GM21423 (cell line): ENCODE measurements around the gene RPL41.
"Not testable (repeated sequence)": the region's sequence is repeated elsewhere in the genome, so short reads cannot be mapped to it uniquely, and the experiment has no call there.

Experiments
- ATAC-seq: cut with Tn5 transposase; IDR thresholded peaks from one replicate; pipeline ENCODE4 v1.9.1; 2021; ENCODE audit warnings: mild to moderate bottlenecking, moderate library complexity; ENCODE audit not compliant: unreplicated experiment

RPL41 gene

DNA sequence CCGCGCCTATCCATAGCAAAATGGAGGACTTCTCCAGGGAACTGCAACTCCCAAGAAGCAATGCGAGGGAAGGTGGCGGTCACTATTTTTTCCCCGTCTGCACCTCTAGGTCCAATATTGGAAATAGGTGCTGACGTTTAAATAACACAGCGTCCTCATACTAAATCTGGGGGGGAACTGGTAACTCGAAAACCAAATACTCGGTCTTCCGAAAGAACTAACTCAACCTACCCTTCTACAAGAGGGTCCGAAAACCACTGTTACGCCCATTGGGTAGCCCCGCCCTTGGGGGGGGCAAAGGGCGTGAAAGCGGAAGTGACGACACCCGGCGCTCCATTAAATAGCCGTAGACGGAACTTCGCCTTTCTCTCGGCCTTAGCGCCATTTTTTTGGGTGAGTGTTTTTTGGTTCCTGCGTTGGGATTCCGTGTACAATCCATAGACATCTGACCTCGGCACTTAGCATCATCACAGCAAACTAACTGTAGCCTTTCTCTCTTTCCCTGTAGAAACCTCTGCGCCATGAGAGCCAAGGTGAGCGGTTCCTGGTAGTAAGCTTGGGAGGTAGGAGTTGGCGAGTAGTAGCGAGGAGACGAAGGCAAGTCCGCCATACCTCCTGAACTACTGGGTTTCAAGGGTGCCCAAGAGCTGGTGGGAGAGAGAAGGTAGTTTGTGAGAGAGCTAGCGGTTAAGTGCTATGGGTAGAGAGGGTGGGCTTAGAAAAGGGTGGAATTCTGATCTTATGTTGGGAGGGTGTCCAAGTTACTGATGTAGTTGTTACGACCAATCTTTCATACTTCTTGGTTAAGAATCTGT lies at the start of gene RPL41:
Gene RPL41, plus strand, starts transcription at position 367 of the 815 bp plus-strand sequence.
- ATAC-seq = peak; percentile 36

GRCh38 chr12:56071648-56072047 lies 44.8 kb upstream of the RPL41 start:
- ATAC-seq = no peak

DNA sequence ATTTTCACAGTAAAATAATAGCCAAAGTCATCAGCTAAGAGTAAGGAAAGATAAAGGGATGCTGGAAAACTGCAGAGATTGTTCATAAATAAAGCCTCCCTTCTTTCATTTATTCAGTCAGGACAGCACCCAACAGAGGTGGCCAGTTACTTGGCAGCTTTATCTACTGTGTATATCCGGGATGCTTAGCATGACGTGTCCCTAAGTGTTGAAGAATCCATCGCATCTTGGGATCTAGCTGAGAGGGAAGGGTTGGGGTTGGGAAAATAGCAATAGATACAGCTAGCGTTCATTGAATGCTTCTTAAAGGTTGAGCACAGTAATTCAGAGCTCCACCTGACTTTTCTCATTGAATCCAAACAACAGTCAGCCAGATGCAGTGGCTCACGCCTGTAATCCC lies 42.0 kb upstream of the RPL41 start:
- ATAC-seq = no peak

- not testable (repeated sequence) for ATAC-seq
Measured at GRCh38 chr12:56077966-56078365, 38.5 kb upstream of the RPL41 start.

DNA sequence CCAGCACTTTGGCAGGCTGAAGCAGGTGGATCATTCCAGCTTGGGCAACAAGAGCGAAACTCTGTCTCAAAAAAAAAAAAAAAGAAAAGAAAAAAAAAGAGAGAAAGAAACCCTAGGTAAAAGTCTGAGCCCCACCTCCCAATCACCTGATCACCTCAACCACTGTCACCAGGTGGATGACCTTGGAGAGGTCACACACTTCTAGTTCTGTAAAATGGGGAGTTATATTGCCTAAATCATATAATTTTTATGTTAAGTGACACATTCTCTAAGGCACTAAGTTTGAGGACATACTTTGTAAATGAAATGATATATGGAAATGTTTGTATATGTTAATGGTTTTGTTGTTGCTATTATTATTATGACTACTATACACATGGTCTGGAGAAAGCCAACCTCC lies 38.0 kb upstream of the RPL41 start:
- ATAC-seq = no peak

DNA sequence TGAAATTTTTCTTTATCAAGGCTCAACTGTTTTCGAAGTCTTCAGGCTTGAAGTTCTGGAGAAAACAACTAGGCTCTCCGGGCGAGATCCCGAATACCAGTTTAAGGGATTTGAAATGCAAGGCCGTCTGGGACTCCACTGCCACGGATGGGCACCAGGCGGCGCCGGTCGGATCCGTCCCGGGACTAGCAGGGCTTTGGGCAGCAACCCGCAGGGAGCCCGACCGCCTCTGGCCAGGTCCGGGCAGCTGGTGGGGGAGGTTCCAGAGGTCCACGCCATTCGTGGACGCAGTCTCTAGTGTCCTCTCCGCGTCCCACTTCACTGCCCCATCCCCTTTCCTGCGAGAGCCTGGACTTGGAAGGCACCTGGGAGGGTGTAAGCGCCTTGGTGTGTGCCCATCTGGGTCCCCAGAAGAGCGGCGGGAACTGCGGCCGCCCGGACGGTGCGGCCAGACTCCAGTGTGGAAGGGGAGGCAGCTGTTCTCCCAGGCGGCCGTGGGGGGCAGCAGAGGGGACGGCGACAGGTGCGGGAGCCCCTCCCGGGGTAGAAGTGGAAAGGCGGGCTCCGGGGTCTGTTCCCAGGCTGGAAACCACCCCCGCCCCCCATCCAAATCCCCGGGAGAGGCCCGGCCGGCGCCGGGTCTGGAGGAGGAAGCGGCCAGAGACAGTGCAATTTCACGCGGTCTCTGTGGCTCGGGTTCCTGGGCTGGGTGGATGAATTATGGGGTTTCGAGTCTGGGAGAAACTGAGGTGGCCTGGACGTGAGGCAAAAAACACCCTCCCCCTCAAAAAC lies 37.3 kb upstream of the RPL41 start:
- ATAC-seq = peak; percentile 61

GRCh38 chr12:56079723-56080555 lies 36.5 kb upstream of the RPL41 start, which contains the start of gene ERBB3:
Gene ERBB3 (plus strand): TSS chr12:56080165. CDS start chr12:56080301, 136 bp downstream.
- no peak for ATAC-seq

DNA sequence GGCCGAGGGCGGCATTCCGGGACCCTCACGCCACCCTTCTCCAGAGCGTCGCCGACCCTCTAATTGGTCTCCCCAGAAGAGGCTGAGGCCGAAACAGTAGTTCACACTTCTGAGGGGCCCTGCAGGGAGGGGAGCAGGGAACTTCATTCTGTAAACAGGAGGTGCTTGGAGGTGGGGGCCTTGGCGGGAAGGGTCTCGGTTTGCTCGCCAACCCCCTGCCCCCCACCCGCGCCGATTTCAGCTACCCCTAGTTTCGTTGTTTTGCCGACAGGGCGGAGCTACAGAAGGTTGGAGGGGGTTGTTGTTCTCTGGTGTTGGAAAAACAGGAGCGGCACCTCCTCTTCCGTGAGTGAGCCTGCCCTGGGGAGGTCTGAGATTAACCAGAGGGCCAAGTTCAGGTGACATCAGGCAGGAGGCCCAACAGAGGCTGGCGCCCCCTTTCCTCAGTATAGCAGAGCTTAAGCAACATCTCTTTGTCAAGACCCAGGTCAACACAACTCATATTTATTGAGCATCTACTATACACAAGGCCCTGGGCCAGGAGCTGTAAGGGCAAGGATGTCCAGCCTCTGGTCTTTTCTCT lies 35.8 kb upstream of the RPL41 start:
- ATAC-seq = no peak

GRCh38 chr12:56081393-56082347 lies 34.8 kb upstream of the RPL41 start:
- ATAC-seq = no peak

- ATAC-seq = no peak
Measured at GRCh38 chr12:56082382-56082781, 34.1 kb upstream of the RPL41 start.

- no peak for ATAC-seq
Measured at GRCh38 chr12:56082967-56083366, 33.5 kb upstream of the RPL41 start.

DNA sequence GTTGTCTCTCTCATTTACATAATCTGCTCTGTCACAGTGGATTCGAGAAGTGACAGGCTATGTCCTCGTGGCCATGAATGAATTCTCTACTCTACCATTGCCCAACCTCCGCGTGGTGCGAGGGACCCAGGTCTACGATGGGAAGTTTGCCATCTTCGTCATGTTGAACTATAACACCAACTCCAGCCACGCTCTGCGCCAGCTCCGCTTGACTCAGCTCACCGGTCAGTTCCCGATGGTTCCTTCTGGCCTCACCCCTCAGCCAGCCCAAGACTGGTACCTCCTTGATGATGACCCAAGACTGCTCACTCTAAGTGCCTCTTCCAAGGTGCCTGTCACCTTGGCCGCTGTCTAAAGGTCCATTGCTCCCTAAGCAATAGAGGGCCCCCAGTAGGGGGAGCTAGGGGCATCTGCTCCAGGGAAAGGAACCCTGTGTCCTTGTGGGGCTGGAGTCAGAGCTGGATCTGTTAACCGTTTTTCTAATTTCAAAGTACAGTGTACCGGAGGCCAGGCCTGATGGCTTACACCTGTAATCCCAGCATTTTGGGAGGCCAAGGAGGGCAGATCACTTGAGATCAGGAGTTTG lies 31.4 kb upstream of the RPL41 start:
- ATAC-seq = no peak

GRCh38 chr12:56086096-56086495 lies 30.3 kb upstream of the RPL41 start:
- no peak for ATAC-seq

- no peak for ATAC-seq
Measured at GRCh38 chr12:56086608-56087007, 29.8 kb upstream of the RPL41 start.

GRCh38 chr12:56087220-56087619 lies 29.2 kb upstream of the RPL41 start:
- ATAC-seq = no peak

- no peak for ATAC-seq
Measured at GRCh38 chr12:56097738-56098137, 18.7 kb upstream of the RPL41 start.

DNA sequence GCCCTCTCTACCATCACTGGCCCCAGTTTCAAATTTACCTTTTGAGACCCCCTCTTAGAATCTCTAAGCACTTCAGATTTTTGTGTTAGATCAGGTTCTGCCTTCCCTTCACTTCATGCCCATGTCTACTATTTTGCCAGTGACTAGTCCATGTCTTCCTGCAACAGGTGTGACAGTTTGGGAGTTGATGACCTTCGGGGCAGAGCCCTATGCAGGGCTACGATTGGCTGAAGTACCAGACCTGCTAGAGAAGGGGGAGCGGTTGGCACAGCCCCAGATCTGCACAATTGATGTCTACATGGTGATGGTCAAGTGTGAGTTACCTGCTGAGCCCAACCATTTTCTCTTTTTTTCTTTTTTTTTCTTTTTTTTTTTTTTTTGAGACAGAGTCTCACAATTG lies 17.8 kb upstream of the RPL41 start:
- ATAC-seq = no peak

DNA sequence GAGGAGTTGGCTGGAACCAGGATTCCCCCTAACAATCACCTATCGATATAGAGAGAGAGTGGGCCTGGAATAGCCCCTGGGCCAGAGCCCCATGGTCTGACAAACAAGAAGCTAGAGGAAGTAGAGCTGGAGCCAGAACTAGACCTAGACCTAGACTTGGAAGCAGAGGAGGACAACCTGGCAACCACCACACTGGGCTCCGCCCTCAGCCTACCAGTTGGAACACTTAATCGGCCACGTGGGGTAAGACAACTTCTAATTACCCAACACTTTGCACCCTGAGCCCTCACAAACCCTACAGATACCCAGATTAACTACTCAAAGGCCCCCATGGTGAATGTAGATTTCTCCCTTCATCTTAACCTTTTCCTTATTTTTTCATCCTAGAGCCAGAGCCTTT lies 16.6 kb upstream of the RPL41 start:
- no peak for ATAC-seq

GRCh38 chr12:56101045-56101444 lies 15.4 kb upstream of the RPL41 start:
- no peak for ATAC-seq
